H9 (cell line): ENCODE results near the gene PLCD3. TPM values are rescaled to one million over a fixed set of nuclear protein-coding genes. Genes with fewer than 3 reads are reported as not detected.

Experiments used
- DNase-seq: peaks from one replicate; pipeline ENCODE4 v3.0.0-alpha.2; 2017
- H2AFZ ChIP-seq: one replicate; pipeline ENCODE4 v1.6.1; 2013; ENCODE audit warnings: mild to moderate bottlenecking, low read length, control low read depth, moderate library complexity
- H2AK5ac ChIP-seq: 2 replicates; pipeline ENCODE4 v1.6.1; 2013; ENCODE audit warnings: low read length, control low read depth, mixed read lengths; ENCODE audit not compliant: insufficient read length
- H2BK120ac ChIP-seq: one replicate; pipeline ENCODE4 v1.6.1; 2013; ENCODE audit warnings: low read depth, mild to moderate bottlenecking, low read length, control low read depth, inconsistent platforms; ENCODE audit not compliant: poor library complexity, severe bottlenecking
- H2BK12ac ChIP-seq: 2 replicates; pipeline ENCODE4 v1.6.1; 2013; ENCODE audit warnings: low read length, control low read depth, mixed read lengths, low read depth; ENCODE audit not compliant: insufficient read length
- H2BK15ac ChIP-seq: 2 replicates; pipeline ENCODE4 v1.6.1; 2013; ENCODE audit warnings: low read depth, low read length, control low read depth
- H2BK20ac ChIP-seq: one replicate; pipeline ENCODE4 v1.6.1; 2013; ENCODE audit warnings: low read depth, mild to moderate bottlenecking, low read length, control low read depth, inconsistent platforms; ENCODE audit not compliant: poor library complexity, severe bottlenecking
- H2BK5ac ChIP-seq: 2 replicates; pipeline ENCODE4 v1.6.1; 2013; ENCODE audit warnings: low read length, control low read depth, mixed read lengths; ENCODE audit not compliant: insufficient read length
- H3K14ac ChIP-seq: 2 replicates; pipeline ENCODE4 v1.6.1; 2013; ENCODE audit warnings: low read length, control low read depth; ENCODE audit not compliant: insufficient read depth
- H3K18ac ChIP-seq: 2 replicates; pipeline ENCODE4 v1.6.1; 2013; ENCODE audit warnings: low read depth, mild to moderate bottlenecking, mixed read lengths, low read length, control low read depth; ENCODE audit not compliant: insufficient read length
- H3K23ac ChIP-seq: 2 replicates; pipeline ENCODE4 v1.6.1; 2013; ENCODE audit warnings: low read length, control low read depth, mixed read lengths, low read depth; ENCODE audit not compliant: insufficient read length
- H3K23me2 ChIP-seq: 2 replicates; pipeline ENCODE4 v1.6.1; 2013; ENCODE audit warnings: low read depth, mild to moderate bottlenecking, mixed read lengths, low read length, control low read depth; ENCODE audit not compliant: insufficient read length, poor library complexity, severe bottlenecking
- H3K27ac ChIP-seq: 2 replicates; pipeline ENCODE4 v1.5.1; 2013; ENCODE audit warnings: low read length, control low read depth, mixed read lengths, low read depth; ENCODE audit not compliant: insufficient read length
- H3K27me3 ChIP-seq: 2 replicates; pipeline ENCODE4 v1.6.1; 2013; ENCODE audit warnings: low read length, control low read depth, inconsistent platforms; ENCODE audit not compliant: insufficient read depth
- H3K4ac ChIP-seq: 2 replicates; pipeline ENCODE4 v1.6.1; 2013; ENCODE audit warnings: low read depth, mild to moderate bottlenecking, control low read depth, inconsistent platforms, low read length, moderate library complexity
- H3K4me1 ChIP-seq: 2 replicates; pipeline ENCODE4 v1.6.1; 2013; ENCODE audit warnings: low read length, control low read depth, inconsistent platforms; ENCODE audit not compliant: insufficient read depth
- H3K4me2 ChIP-seq: 2 replicates; pipeline ENCODE4 v1.6.1; 2013; ENCODE audit warnings: low read length, control low read depth, mixed read lengths; ENCODE audit not compliant: insufficient read length, insufficient read depth
- H3K56ac ChIP-seq: 2 replicates; pipeline ENCODE4 v1.6.1; 2013; ENCODE audit warnings: low read depth, mild to moderate bottlenecking, mixed read lengths, low read length, control low read depth; ENCODE audit not compliant: insufficient read length
- H3K79me1 ChIP-seq: 2 replicates; pipeline ENCODE4 v1.6.1; 2013; ENCODE audit warnings: low read depth, mild to moderate bottlenecking, moderate library complexity, low read length, control low read depth, inconsistent platforms; ENCODE audit not compliant: insufficient read depth, poor library complexity, severe bottlenecking
- H3K79me2 ChIP-seq: 2 replicates; pipeline ENCODE4 v1.6.1; 2013; ENCODE audit warnings: low read length, control low read depth, inconsistent platforms; ENCODE audit not compliant: insufficient read depth
- H3K9ac ChIP-seq: 2 replicates; pipeline ENCODE4 v1.6.1; 2013; ENCODE audit warnings: low read length, control low read depth, mixed read lengths; ENCODE audit not compliant: insufficient read length; ENCODE audit errors: extremely low read depth
- H3K9me3 ChIP-seq: one replicate; pipeline ENCODE4 v1.6.1; 2013; ENCODE audit warnings: low read depth, low read length, inconsistent platforms; ENCODE audit not compliant: control insufficient read depth
- H3T11ph ChIP-seq: one replicate; pipeline ENCODE4 v1.6.1; 2013; ENCODE audit warnings: mild to moderate bottlenecking, low read length, control low read depth, inconsistent platforms
- H4K20me1 ChIP-seq: one replicate; pipeline ENCODE4 v1.6.1; 2013; ENCODE audit not compliant: control insufficient read depth, insufficient read length, insufficient read depth
- H4K5ac ChIP-seq: 2 replicates; pipeline ENCODE4 v1.6.1; 2013; ENCODE audit warnings: low read depth, mild to moderate bottlenecking, mixed read lengths, low read length, control low read depth; ENCODE audit not compliant: insufficient read length
- H4K8ac ChIP-seq: replicated peaks from 2 replicates; pipeline ENCODE4 v1.6.1; 2013; ENCODE audit warnings: low read length, control low read depth, mixed read lengths, low read depth; ENCODE audit not compliant: insufficient read length
- H4K91ac ChIP-seq: 2 replicates; pipeline ENCODE4 v1.6.1; 2013; ENCODE audit warnings: low read depth, mild to moderate bottlenecking, moderate library complexity, mixed read lengths, low read length, control low read depth; ENCODE audit not compliant: insufficient read length
- H3K27ac Mint-ChIP-seq, 3 experiments: 2 replicates in 2 of 3; 3 replicates in 1 of 3; pipeline ENCODE4 v1.8.0; 2020 to 2021; ENCODE audit warnings: mixed read lengths in 3 of 3, mild to moderate bottlenecking in 1 of 3, moderate library complexity in 1 of 3
- H3K27me3 Mint-ChIP-seq: 2 replicates; pipeline ENCODE4 v1.8.0; 2021; ENCODE audit warnings: low read depth, mild to moderate bottlenecking, moderate library complexity, mixed read lengths
- H3K36me3 Mint-ChIP-seq, 3 experiments: 2 replicates in 2 of 3; 3 replicates in 1 of 3; pipeline ENCODE4 v1.8.0; 2020 to 2021; ENCODE audit warnings: low read depth in 3 of 3, mixed read lengths in 3 of 3; ENCODE audit not compliant: insufficient read depth in 1 of 3
- H3K4me1 Mint-ChIP-seq, 2 experiments: 2 replicates each; pipeline ENCODE4 v1.8.0; 2020; ENCODE audit warnings: mixed read lengths in 2 of 2
- H3K4me3 Mint-ChIP-seq, 2 experiments: 2 replicates in 1 of 2; 3 replicates in 1 of 2; pipeline ENCODE4 v1.8.0; 2020 to 2021; ENCODE audit warnings: mild to moderate bottlenecking in 2 of 2, mixed read lengths in 2 of 2, moderate library complexity in 1 of 2
- H3K9me3 Mint-ChIP-seq, 2 experiments: 2 replicates in 1 of 2; 3 replicates in 1 of 2; pipeline ENCODE4 v1.8.0; 2020; ENCODE audit warnings: mild to moderate bottlenecking in 2 of 2, mixed read lengths in 2 of 2, moderate library complexity in 1 of 2
- WGBS: extraction: QIAGEN DNeasy Blood & Tissue Kit; methylation state at CpG from one replicate; pipeline ENCODE4 v1.1.7; 2013; ENCODE audit warnings: missing lambda C conversion rate, low lambda C conversion rate, mixed read lengths; ENCODE audit not compliant: insufficient read length; ENCODE audit errors: extremely low coverage; 5-methylcytosine and 5-hydroxymethylcytosine counted together
- total RNA-seq: library from RNA; stranded (reverse); gene quantifications from 2 replicates; pipeline ENCODE4 v1.2.1, GENCODE V29; 2021
- TF ChIP-seq, protein P1 (sequence below): fragments of 200-600 bp; sonication (generic); conservative IDR thresholded peaks from 3 replicates; pipeline ENCODE4 v1.8.0; 2021; ENCODE audit warnings: antibody characterized with exemption, mild to moderate bottlenecking

PLCD3 gene
- total RNA-seq, 1 experiment from 2014 or later, result 41.6 TPM

- peak overlapping the region; percentile 97 for H3T11ph ChIP-seq
- H4K8ac ChIP-seq, result no peak overlapping the region
- H3K56ac ChIP-seq, result peak overlapping the region; percentile 87
- peak overlapping the region; percentile 100 for H3K14ac ChIP-seq
- H3K79me1 ChIP-seq, result no peaks in the 10 kb centered on the region
- peak overlapping the region; percentile 100 for H4K91ac ChIP-seq
- no peak overlapping the region for H3K23ac ChIP-seq
- peak overlapping the region; percentile 100 for H3K18ac ChIP-seq
- H3K9me3 Mint-ChIP-seq, result no peaks in the 10 kb centered on the region
- no peaks in the 10 kb centered on the region for H4K20me1 ChIP-seq
- H3K4me1 Mint-ChIP-seq, result peaks cover 21 to 24% of the 10 kb centered on the region in 2 experiments
- H3K27me3 Mint-ChIP-seq, result no peaks in the 10 kb centered on the region
- H2BK15ac ChIP-seq, result 0 out of 2 replicates have a peak overlapping the region, but pooled peaks have one; percentile 29
- H3K4me1 ChIP-seq, result 0 out of 2 replicates have a peak, but pooled peaks cover 2% of the 10 kb centered on the region
- no peak overlapping the region for H2BK20ac ChIP-seq
- peak overlapping the region; percentile 99 for H2BK120ac ChIP-seq
- H3K4me3 Mint-ChIP-seq, result peak overlapping the region; percentile 92 to 98
- peak overlapping the region; percentile 95 to 98 (median 98) for H3K27ac Mint-ChIP-seq
- H2BK12ac ChIP-seq, result peak overlapping the region; percentile 82
- peak overlapping the region; percentile 97 for H3K4me2 ChIP-seq
- no CpG with 5 or more reads among the region's 48 CpGs for WGBS
- H3K4ac ChIP-seq, result peak overlapping the region; percentile 96; the same call in 1 of the 2 replicates
- H3K9ac ChIP-seq, result peak overlapping the region; percentile 99
- no peaks in the 10 kb centered on the region for H3K79me2 ChIP-seq
- TF ChIP-seq, protein P1, sequence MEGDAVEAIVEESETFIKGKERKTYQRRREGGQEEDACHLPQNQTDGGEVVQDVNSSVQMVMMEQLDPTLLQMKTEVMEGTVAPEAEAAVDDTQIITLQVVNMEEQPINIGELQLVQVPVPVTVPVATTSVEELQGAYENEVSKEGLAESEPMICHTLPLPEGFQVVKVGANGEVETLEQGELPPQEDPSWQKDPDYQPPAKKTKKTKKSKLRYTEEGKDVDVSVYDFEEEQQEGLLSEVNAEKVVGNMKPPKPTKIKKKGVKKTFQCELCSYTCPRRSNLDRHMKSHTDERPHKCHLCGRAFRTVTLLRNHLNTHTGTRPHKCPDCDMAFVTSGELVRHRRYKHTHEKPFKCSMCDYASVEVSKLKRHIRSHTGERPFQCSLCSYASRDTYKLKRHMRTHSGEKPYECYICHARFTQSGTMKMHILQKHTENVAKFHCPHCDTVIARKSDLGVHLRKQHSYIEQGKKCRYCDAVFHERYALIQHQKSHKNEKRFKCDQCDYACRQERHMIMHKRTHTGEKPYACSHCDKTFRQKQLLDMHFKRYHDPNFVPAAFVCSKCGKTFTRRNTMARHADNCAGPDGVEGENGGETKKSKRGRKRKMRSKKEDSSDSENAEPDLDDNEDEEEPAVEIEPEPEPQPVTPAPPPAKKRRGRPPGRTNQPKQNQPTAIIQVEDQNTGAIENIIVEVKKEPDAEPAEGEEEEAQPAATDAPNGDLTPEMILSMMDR, result peak; percentile 57
- no peaks in the 10 kb centered on the region for H3K27me3 ChIP-seq
- H3K9me3 ChIP-seq, result no peaks in the 10 kb centered on the region
- DNase-seq, result peak; percentile 95
- no peak overlapping the region for H2AFZ ChIP-seq
- peaks cover 2 to 22% (median 9%) of the 10 kb centered on the region in 3 experiments; a peak in 6 of 7 replicates for H3K36me3 Mint-ChIP-seq
- peak overlapping the region; percentile 94 for H2BK5ac ChIP-seq
- H3K27ac ChIP-seq, result peak overlapping the region; percentile 73
- H4K5ac ChIP-seq, result peak overlapping the region; percentile 97
- no peak overlapping the region for H2AK5ac ChIP-seq
- peaks cover 6% of the 10 kb centered on the region for H3K23me2 ChIP-seq
These were observed 28.4 kb upstream of the PLCD3 start for GRCh38 chr17:45160447-45161287.
